ENCODE results near the gene MYO15B.

MYO15B gene

GRCh38 chr17:75619506-75620431, 32.2 kb downstream of the MYO15B start:
- TF ChIP-seq TAF1 (IDR thresholded peaks at IDR 0.05; ENCODE audit: borderline replicate concordance, insufficient read depth, low read length) = no peak
- peak; percentile 30 for TF ChIP-seq FOXP2 (optimal IDR thresholded peaks at IDR 0.05; ENCODE audit: borderline replicate concordance, extremely low read depth, extremely low read length, insufficient read depth)

- TF ChIP-seq, protein P1, sequence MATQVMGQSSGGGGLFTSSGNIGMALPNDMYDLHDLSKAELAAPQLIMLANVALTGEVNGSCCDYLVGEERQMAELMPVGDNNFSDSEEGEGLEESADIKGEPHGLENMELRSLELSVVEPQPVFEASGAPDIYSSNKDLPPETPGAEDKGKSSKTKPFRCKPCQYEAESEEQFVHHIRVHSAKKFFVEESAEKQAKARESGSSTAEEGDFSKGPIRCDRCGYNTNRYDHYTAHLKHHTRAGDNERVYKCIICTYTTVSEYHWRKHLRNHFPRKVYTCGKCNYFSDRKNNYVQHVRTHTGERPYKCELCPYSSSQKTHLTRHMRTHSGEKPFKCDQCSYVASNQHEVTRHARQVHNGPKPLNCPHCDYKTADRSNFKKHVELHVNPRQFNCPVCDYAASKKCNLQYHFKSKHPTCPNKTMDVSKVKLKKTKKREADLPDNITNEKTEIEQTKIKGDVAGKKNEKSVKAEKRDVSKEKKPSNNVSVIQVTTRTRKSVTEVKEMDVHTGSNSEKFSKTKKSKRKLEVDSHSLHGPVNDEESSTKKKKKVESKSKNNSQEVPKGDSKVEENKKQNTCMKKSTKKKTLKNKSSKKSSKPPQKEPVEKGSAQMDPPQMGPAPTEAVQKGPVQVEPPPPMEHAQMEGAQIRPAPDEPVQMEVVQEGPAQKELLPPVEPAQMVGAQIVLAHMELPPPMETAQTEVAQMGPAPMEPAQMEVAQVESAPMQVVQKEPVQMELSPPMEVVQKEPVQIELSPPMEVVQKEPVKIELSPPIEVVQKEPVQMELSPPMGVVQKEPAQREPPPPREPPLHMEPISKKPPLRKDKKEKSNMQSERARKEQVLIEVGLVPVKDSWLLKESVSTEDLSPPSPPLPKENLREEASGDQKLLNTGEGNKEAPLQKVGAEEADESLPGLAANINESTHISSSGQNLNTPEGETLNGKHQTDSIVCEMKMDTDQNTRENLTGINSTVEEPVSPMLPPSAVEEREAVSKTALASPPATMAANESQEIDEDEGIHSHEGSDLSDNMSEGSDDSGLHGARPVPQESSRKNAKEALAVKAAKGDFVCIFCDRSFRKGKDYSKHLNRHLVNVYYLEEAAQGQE (IDR thresholded peaks at IDR 0.05; ENCODE audit: insufficient read depth in 1 of 2, low read depth in 2 of 2, low read length in 2 of 2) = no peak
These were observed 33.9 kb downstream of the MYO15B start for GRCh38 chr17:75621489-75621888.

GRCh38 chr17:75622076-75622475, 34.5 kb downstream of the MYO15B start:
- TF ChIP-seq TAF1 (IDR thresholded peaks at IDR 0.05; ENCODE audit: borderline replicate concordance, insufficient read depth, low read length) = no peak
- no peak for TF ChIP-seq FOXP2 (optimal IDR thresholded peaks at IDR 0.05; ENCODE audit: borderline replicate concordance, extremely low read depth, extremely low read length, insufficient read depth)
- TF ChIP-seq, protein P1 (IDR thresholded peaks at IDR 0.05; ENCODE audit: insufficient read depth in 1 of 2, low read depth in 2 of 2, low read length in 2 of 2) = no peak
- no peak for TF ChIP-seq SIN3A (IDR thresholded peaks at IDR 0.05; ENCODE audit: borderline replicate concordance, insufficient read depth, low read length)
- no peak for TF ChIP-seq POLR2AphosphoS5 (IDR thresholded peaks at IDR 0.05; ENCODE audit: low read depth, low read length)

DNA sequence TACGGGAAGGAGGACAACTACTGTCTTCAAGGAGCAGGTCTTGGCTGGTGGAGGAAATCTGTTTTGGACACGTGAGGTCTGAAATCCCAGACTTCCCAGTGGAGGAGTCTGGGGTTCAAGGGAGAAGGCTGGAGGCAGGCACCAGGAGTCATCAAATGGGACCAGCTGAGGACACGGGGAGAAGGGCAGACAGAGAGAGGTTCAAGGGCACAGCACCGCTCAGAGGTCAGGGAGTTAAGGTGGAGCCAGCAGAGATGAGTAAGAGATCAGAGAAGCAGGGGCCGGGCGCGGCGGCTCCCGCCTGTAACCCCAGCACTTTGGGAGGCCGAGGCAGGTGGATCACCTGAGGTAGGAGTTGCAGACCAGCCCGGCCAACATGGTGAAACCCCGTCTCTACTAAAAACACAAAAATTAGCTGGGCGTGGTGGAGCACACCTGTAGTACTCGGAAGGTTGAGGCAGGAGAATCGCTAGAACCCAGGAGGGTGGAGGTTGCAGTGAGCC, 35.2 kb downstream of the MYO15B start:
- TF ChIP-seq TAF1 (IDR thresholded peaks at IDR 0.05; ENCODE audit: borderline replicate concordance, insufficient read depth, low read length) (no peak), POLR2AphosphoS5 (IDR thresholded peaks at IDR 0.05; ENCODE audit: low read depth, low read length) (no peak), SIN3A (IDR thresholded peaks at IDR 0.05; ENCODE audit: borderline replicate concordance, insufficient read depth, low read length) (no peak), FOXP2 (optimal IDR thresholded peaks at IDR 0.05; ENCODE audit: borderline replicate concordance, extremely low read depth, extremely low read length, insufficient read depth) (no peak)
- TF ChIP-seq, protein P1 (IDR thresholded peaks at IDR 0.05; ENCODE audit: insufficient read depth in 1 of 2, low read depth in 2 of 2, low read length in 2 of 2) = no peak

- TF ChIP-seq SIN3A (IDR thresholded peaks at IDR 0.05; ENCODE audit: borderline replicate concordance, insufficient read depth, low read length) (no peak), POLR2AphosphoS5 (IDR thresholded peaks at IDR 0.05; ENCODE audit: low read depth, low read length) (no peak), FOXP2 (optimal IDR thresholded peaks at IDR 0.05; ENCODE audit: borderline replicate concordance, extremely low read depth, extremely low read length, insufficient read depth) (no peak)
- TF ChIP-seq, protein P1 (IDR thresholded peaks at IDR 0.05; ENCODE audit: insufficient read depth in 1 of 2, low read depth in 2 of 2, low read length in 2 of 2) = no peak
These were observed 35.8 kb downstream of the MYO15B start for GRCh38 chr17:75623386-75623785.

All from PFSK-1 (cell line).